CD4-positive, alpha-beta T cell treated with Interleukin-4 for 4 hours (primary cell): ENCODE results near the gene ACP4.
"Not testable (repeated sequence)": the region's sequence is repeated elsewhere in the genome, so short reads cannot be mapped to it uniquely, and the experiment has no call there.

Experiments used
- DNase-seq: peaks from one replicate; pipeline ENCODE4 v3.0.0-alpha.2; 2020

ACP4 gene

GRCh38 chr19:50777830-50778303 lies 12.3 kb upstream of the ACP4 start:
- no peak for DNase-seq

- no peak for DNase-seq
These were observed 11.2 kb upstream of the ACP4 start for GRCh38 chr19:50778906-50779430.

- DNase-seq, result no peak
These were observed 10.4 kb upstream of the ACP4 start for GRCh38 chr19:50779504-50780457.

- no peak for DNase-seq
These were observed 9.3 kb upstream of the ACP4 start for GRCh38 chr19:50780753-50781435.

GRCh38 chr19:50783848-50784152 lies 6.4 kb upstream of the ACP4 start:
- DNase-seq, result not testable (repeated sequence)

GRCh38 chr19:50784710-50785109 lies 5.5 kb upstream of the ACP4 start:
- no peak for DNase-seq

GRCh38 chr19:50785329-50785728 lies 4.9 kb upstream of the ACP4 start:
- DNase-seq, result no peak

- DNase-seq, result no peak
These were observed 780 bp downstream of the ACP4 start for GRCh38 chr19:50790922-50791467.

- DNase-seq, result no peak
These were observed 1.5 kb downstream of the ACP4 start for GRCh38 chr19:50791594-50792271.

- no peak for DNase-seq
These were observed 2.3 kb downstream of the ACP4 start for GRCh38 chr19:50792272-50793250.

GRCh38 chr19:50793558-50794065 lies 3.4 kb downstream of the ACP4 start:
- no peak for DNase-seq

GRCh38 chr19:50794074-50794875 lies 4.1 kb downstream of the ACP4 start:
- DNase-seq, result no peak

GRCh38 chr19:50794876-50795663 lies 4.9 kb downstream of the ACP4 start:
- no peak for DNase-seq

GRCh38 chr19:50795664-50796073 lies 5.5 kb downstream of the ACP4 start:
- DNase-seq, result no peak

- DNase-seq, result no peak
These were observed 6.0 kb downstream of the ACP4 start for GRCh38 chr19:50796128-50796633.

GRCh38 chr19:50796634-50797428 lies 6.6 kb downstream of the ACP4 start:
- DNase-seq, result no peak

GRCh38 chr19:50797429-50797780 lies 7.2 kb downstream of the ACP4 start:
- DNase-seq, result no peak

- DNase-seq, result no peak
These were observed 7.8 kb downstream of the ACP4 start for GRCh38 chr19:50797781-50798658.
